ENCODE data around the gene BLOC1S3.

The BLOC1S3 gene

DNA sequence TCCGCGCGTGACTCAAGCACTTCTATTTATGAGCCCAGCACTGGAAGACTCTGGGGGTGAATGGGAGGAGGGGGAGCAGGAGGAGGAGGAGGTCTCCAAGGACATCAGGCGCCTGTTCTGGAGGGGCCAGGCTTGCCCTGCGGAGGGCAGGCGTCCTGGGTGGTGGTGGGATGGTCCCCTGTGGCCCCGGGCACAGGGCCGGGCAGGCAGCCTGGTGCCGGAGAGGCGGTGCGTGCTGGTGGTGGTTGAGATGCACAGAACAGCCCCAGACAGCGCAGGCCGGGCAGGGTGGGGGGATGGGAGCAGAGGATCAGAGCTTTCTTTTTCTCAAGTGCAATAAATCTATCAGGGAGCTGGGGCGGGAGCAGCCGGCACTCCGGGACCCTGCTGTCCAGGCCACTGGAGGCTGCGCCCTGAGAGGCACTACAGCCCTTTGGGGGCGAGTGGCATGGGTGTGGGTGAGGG lies 31.8 kb upstream of the BLOC1S3 start:
- no peak for DNase-seq

DNA sequence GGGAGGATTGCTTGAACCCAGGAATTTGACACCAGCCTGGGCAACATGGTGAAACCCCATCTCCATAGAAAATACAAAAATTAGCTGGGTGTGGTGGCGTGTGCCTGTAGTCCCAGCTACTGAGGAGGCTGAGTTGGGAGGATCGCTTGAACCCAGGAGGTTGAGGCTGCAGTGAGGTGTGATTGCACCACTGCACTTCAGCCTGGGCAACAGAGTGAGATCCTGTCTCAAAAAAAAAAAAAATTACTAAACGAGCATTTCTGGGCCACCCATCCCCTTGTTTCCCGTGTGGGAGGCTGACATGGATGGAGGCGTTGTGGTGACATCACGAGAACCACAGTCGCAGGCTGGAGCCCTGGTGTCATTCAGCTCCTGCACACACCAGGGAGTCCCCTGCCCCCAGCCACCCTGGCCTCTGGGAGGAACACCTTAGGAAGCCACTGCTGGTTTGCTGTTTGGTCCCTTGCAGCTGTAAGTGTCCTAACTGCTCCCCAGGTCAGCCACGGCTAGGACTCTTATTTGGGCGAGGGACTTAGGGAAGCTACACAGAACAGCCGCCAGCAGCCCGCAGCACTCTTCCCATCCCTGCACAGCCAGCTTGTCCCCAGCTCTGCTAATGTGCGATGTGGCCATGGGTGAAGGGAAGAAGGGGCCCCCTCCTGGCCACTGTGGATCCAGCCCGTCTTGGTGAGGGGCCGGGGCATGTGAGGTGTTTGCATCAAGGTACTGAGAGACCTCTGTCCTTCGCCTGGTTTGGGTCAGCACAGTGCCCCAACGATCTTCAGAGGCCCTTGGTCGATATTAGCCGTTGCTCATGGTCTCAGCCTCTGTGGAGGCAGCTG lies 30.5 kb upstream of the BLOC1S3 start:
- no peak for DNase-seq

DNA sequence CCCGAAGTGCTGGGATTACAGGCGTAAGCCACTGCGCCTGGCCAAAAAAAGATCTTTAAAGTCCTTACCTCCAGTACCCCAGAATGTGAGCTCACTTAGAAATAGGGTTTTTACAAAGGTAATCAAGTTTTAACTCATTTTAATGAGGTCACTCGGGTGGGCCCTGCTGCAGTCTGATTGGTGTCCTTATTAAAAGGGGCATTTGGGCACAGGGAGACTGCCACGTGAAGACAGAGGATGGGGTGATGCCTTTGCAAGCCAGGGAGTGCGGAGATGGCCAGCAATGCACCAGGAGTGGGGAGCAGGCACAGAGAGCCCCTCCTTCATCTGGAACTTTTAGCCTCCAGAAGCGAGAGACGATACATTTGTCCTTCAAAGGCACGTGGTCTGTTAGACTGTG lies 29.5 kb upstream of the BLOC1S3 start:
- no peak for DNase-seq

DNA sequence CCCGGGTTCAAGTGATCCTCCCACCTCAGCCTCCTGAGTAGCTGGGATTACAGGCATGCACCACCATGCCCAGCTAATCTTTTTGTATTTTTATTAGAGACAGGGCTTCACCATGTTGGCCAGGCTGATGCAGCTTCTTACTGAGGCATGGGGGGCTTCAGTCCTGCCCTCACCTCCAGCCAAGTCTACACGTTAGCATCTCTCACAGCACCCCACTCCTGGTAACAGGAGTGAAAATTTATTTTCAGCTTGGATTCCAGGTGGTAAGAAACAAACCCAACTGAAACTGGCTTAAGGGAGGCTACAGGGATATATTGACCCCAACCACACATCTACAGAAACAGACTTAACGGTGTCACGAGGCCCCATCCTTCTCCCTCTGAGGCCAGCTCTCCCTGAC lies 28.4 kb upstream of the BLOC1S3 start:
- no peak for DNase-seq

DNA sequence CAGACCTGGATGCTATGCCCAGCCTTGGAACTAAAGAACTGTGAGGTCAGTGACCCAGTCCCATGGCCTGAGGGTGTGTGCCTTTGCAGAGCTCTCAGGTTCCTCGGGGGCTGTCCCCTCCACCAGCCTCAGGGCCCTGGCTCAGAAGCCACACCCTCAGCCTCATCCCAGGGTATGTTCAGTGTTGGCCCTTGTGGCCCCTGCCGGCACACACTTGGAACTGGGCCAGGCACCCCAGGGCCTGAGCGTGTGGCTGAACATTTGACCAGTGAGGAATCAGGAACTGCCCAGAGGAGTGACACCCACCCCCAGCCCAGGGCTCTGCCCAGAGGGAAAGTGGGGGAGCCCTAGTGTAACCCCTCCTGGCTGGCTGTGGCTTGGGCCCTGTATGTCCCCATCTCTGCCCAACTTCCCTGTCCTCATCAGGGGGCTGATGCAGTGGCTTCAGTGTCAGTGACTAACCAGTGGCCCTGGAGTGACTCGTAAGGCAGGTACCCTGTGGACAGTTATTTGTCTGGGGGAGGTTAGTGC lies 27.8 kb upstream of the BLOC1S3 start:
- DNase-seq: no peak

DNA sequence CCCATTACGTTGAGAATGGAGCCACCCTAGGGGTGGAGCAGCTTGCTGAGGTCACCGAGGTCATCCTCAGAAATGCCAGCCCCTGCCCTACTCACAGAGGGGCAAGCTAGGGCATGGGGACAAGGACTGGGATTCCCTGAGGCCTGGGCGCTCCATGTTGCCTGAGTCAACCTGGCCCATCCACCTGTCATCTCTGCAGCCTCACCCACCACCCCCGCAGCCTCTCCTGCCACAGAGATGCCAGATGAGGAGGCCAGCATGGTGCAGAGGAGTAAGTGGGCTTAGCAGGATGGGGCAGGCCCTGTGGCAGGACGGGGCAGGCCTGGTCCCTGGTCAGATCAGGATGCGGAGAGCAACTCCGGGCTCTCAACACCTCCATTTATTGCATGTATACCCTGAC lies 27.3 kb upstream of the BLOC1S3 start:
- DNase-seq: no peak

DNA sequence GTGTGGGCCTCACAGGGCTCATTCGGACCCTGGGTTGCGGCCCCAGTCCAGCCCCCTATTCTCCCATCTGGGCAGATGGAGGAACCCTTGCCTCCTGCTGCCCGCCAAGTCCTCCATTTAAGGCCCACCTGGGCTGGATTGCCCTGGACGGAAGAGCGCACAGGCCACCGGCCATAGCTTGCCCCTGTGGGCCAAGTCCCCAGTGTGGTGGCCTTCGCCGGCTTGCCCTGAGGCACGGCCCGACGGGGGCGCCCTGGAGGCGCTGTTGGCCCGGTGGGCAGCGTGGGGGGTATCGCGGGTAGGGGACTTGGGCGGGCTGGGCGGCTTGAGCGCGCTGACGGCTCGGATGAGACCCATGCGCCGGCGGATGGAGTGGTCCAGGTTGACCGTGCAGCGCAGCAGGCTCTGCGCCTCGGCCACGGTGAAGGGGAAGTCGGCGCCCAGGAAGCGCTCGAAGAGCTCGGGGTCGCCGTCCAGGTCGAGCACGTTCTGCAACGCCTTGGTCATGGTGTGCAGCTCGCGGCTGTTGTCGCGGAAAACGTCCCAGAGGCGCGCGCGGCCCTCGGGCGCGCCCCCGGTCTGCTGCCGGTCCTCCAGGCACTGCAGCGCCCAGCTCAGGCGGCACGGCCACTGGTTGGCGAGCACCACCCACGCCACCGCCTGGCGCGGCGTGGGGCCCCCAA lies 26.6 kb upstream of the BLOC1S3 start:
- DNase-seq: no peak

DNA sequence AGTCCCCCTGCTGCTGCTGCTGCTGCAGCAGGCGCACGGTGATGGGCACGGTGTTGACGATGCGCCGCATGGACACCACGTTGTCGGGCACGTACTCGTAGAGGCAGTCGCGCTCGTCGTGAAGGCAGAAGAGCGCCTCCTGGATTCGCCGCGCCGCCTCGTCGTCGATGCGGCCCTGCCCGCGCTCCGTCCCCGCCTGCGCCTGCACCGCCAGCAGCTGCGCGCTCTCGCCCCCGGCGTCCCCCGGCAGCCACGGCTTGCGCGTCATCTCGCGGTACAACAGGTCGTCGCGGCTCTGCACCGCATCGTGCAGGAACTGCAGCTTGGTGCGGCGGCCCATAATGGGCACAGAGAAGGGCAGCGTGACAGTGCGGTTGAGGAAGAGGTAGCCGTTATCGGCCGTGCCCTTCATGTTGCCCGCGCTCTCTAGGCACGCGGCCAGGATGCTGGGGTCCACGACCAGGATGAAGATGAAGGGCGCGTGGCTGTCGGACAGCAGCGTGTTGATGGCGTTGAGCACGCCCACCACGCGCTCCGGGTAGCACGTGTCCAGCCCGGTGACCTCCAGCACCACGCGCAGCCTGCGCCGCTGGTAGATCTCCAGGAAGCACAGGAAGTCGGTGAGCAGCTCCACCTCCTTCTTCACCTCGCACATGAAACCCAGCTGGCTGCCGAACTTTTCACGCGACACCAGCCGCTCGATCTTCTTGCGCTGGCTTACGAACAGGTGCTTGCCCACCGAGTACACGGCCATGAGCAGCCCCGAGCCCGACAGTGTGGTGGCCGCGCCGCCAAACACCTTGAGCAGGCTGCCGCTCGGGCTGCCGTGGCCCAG lies 25.9 kb upstream of the BLOC1S3 start:
- no peak for DNase-seq

DNA sequence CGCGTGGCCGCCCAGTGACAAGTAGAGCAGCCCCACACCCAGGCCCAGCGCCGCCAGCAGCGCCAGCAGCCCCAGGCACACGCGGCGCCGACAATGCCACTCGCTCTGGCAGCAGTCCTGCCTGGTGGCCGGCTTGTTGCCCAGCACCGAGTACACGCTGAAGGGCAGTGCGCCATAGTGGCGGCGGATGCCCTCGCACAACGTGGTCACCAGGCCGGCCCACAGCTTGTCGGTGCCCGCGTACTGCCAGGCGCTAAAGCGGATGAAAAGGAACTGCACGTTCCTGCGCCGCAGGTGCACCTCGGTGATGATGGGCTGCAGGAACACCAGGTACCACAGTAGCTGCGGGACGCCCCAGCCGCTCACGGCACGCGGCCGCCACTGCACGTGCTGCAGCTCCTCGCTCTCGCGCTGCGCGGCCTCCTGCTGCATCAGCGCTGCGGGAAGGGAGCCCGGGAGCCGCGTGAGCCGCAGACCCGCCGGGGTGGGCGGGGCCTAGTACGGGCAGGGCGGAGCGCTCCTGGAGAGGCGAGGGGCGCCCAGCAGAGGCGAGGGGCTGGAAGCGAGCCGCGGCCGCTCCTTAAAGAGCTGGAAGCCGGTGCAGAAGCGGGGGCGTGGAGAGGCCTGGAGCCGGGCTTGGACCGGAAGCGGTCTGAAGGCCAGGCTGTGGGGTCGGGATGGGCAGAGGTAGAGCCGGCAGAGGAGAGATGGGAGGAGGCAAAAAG lies 25.1 kb upstream of the BLOC1S3 start:
- no peak for DNase-seq

DNA sequence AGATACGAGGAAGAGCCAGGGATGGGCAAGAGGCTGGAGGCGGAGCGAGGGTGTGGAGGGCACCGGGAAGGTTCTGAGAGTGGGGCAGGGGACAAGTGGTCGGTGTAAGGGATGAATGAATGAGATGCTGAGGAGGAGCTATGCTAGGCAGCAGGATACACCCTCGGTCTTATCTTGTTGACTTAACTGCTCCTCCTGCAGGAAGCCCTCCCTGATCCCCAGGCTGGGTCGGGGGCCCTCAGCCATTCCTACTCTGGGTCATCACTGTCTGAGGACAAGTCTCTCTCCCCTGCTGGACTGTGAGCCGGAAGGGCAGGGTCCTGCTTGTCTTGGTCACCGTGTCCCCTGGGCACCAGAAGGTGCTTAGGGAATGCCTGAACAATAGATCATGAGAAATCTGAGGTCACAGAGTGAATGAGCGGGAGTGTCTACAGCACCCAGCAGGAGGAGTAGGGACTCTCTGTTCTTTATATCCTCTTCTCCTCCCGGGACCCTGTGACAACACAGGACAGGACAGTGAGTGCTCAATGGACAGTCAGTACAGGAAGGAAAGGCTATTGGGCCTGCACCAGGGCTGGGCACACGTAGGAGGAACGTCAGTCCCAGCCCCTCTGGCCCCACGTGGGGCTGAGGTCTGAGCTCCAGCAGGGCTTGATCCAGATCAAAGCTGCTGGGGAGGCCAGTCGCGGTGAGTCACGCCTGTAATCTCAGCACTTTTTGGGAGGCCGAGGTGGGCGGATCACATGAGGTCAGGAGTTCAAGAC lies 24.3 kb upstream of the BLOC1S3 start:
- DNase-seq: no peak

DNA sequence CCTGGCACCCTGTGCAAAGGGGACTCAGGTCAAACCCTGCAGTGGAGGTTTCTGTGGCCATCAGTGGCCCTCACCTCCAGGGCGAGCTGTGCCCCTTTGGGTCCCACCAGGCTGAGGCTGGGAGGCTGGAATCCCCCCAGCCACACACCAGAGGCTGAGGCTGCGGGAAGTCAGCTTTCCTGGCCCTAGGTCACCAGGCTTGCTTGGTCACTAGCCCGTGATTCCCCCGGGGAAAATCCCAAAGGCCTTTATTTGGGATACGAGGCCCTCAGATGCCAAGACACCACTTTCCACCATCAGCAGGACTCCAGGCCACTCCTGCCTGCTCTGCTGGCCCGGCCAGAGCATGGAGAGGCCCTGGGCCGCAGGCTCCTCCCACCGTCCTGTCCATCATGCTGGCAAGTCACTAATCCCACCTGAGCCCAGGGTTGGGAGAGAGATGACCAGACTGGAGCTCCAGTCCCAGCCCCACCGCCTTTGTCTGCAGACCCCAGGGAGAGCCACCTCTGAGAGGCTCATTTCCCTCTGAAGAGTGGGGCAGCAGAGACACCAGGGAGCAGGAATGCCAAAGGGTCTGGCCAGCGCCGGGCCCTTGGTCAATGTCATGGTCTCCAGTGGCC lies 22.5 kb upstream of the BLOC1S3 start:
- DNase-seq: no peak

DNA sequence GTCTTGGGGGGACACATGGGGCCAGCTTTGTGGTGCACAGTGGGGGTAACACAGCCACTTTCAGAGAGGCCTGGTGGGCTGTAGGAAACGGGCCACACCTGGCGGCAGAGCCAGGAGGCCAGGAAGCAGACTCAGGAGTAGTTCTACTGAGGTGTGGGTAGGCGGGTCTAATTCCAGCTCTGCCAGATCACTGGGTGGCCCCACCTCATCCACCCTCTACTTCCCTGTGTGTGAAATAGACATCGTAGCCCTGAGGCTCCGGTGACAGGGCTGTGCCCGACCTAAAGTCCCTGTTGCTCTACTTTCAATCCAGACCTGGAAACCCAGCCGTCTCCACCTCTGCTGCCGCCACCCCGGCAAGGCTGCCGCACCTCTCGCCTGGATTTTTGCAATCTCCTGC lies 21.8 kb upstream of the BLOC1S3 start:
- no peak for DNase-seq

DNA sequence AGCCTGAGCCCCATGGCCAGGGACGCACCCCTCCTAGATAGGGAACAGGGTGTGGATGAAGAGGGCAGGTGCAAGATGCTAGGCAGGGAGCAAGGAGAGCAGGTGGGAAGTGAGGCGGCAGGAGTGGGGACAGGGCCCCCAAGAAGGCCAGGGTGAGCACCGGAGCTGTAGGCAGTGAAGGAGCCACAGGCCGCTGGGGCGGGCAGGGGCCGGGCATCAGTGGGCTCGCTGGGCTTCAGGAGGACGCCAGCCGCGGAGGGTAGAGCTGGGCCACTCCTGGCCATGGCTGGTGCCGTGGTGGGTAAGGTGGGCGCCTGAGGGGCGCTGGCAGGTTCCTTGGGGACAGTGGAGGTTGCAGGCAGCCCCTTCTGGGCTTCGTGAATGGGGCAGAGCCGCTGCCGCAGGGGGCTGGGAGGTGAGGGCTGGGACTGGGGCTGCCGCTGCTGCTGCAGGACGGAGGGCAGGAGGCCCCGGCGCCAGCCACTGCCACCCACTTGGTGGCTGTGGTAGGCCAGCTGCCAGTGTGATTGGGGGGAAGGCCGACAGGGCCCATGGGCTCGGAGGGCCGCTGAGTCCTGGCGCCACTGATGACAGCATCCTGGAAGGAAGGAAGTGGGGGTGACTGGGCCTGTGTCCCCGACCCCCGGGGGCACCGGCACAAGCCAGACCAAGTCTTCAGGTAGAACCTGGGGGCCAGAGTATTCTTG lies 19.9 kb upstream of the BLOC1S3 start:
- DNase-seq: no peak

DNA sequence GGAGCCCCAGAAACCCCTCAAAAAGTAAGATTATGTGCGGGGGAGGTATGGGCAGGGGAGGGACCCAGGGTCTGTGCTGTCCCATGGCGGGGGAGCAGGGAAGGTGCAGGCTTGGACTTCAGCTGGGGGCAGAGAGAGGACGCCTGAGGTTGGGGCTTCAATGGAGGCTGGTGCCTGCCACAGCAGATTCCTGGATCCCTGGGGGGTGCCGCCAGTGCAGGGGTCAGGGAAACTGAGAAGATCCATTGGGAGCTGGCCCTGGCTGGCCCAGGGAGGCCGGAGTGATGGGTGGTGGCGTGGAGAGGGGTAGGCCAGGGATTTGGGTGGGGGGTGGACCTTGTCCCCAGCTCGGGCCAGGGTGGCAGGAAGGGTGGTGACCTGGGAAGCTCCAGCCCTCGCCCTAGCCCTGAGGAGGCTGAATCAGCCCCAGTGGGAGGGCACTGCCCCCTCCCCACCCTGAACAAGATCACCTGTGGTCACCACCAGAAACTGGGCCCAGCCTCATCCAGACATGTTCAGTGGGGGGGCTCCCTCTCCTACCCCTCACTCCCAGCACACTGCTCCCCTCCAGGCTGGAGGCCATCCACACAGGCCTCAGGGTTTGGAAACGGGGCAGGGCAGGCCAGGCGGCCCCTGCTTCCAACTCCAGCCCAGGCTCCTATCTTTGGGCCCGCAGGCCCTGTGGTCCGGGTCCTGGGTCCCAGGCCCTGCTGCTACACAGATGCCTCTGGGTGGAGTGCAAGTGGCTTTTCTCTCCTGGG lies 19.2 kb upstream of the BLOC1S3 start:
- DNase-seq: no peak

DNA sequence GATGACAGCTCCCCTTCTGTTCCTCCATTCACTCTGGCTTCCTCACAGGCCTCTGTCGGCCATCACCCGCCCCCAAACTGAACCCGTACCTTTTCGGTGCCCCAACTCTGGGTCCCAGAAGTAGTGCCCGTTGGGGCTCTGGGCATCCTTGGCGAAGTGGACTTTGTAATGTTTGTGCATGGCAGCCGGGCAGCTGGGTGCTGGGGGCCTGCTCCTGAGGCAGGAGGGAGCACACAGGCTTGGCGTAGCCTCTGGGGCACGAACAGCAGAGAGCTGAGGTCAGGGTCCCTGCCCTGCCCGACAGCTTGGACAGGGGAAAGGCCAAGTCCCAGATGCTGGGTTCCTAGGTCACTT lies 18.6 kb upstream of the BLOC1S3 start:
- no peak for DNase-seq

DNA sequence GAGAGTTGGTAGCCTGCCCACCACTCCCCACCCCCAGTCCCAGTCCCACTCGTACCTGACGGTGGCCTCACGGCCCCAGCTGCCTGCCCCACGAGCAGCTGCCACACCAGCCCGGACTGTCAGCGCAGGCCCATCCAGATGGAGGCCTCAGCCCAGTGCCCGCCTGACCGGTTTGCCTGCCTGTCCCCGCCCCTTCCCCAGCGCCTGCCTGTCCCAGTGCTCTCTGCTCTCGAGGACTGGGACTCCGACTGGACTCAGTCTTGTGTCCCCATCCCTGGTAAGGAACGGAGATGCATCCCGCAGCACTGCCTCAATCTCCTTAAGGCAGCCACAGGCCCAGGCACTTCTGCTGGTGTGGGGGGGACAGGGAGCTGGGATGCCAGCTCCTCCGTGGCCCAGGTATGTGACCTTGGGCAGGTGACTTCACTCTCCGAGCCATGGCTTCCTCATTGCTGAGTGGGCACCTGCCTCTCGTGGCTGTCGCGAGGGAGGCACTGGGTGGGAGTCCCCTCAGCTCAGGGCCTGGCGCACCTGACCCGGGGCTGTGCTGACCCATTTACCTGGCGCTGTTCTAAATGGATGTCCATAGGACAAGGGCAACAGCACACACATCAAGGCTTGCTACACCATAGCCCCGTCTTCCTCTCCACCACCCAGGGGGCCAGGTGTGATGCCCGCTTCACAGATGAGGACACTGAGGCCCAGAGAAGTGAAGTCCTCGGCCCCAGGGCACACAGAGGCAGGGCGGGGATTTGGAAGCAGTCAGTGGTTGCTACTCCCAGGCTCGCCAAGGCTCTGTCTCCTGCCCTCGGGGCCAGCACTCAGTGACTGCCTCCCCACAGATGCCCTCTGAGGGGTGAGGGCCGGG lies 17.5 kb upstream of the BLOC1S3 start, which contains the start of gene NKPD1:
Gene NKPD1 (minus strand): TSS at position 113 of the 868 bp plus-strand sequence. CDS start 832 bp downstream, outside the sequence.
- no peak for DNase-seq

DNA sequence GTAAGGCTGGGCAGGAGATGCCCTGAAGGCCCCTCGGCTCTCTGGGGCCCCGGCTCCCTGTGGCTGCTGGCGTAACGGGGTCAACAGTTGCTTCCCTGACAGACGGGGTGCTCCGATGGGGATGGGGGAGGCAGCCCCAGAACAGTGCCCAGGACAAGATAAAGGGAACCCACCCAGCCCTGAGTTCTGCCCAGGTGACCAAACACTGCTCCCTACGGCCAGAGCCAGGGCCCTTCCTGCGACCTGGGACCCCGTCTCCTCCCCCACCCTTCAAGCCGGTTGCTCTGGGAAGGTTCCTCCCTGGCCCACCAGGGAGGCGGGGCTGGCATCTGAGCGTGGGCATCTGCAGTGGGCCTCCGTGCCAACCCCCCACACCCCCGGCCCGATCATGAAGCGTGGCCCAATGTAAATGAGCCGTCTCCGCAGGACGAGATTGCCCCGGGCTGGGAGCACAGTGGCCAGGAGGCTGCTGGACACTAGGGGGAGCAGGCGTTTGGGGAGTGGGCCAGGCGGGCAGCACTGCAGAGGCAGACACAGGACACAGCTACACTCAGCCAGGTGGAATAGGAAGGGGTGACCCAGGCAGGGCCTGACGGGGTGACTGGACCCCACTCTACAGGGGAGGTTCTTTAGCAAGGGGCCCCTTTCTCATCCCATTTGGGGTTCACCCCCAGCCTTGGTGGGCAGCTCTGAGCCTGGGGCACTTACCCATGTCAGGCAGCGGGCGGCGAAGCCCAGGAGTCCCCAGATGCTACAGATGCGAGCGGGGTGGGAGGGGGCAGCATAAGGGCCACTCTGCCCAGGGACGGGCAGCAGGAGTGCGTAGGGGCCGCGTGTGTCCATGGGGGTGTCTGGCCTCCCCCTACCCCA lies 16.6 kb upstream of the BLOC1S3 start:
- DNase-seq: no peak
